ENCODE data around the gene VEZF1. TPM values are rescaled to one million over a fixed set of nuclear protein-coding genes. Genes with fewer than 3 reads are reported as not detected.
"Not testable (repeated sequence)": the region's sequence is repeated elsewhere in the genome, so short reads cannot be mapped to it uniquely, and the experiment has no call there.

The VEZF1 gene
- total RNA-seq, 4 donors from 2014 or later: 44.0 to 65.1 (median 50.1) TPM

GRCh38 chr17:57963149-57963511, 24.9 kb downstream of the VEZF1 start:
- H3K27ac ChIP-seq: no peak overlapping the region
- intact Hi-C loops (cut with DNase I; ENCODE audit: low total_unique reads): no loop called here
- no peak for DNase-seq
- 92 to 96% methylated on average over 6 of the region's 6 CpGs for WGBS, 2 donors (ENCODE audit: low coverage in 1 of 2)
- no peaks in the 10 kb centered on the region for H3K9me3 ChIP-seq
- no peaks in the 10 kb centered on the region for H3K36me3 ChIP-seq
- H3K4me3 ChIP-seq: no peak overlapping the region
- in situ Hi-C loops (cut with MboI; ENCODE audit: low pct_ligation_motif_present in 1 of 4, low pct_unique_long_range_greater_than_20kb in 1 of 4, low sequenced_read_pairs in 3 of 4): no loop called here
- H3K27me3 ChIP-seq: no peaks in the 10 kb centered on the region
- no peaks in the 10 kb centered on the region for H3K4me1 ChIP-seq
- TF ChIP-seq POLR2AphosphoS5 (IDR thresholded peaks at IDR 0.05) (no peak), POLR2A (IDR thresholded peaks at IDR 0.05) (no peak), EP300 (IDR thresholded peaks at IDR 0.05; ENCODE audit: low read depth) (no peak), CTCF (IDR thresholded peaks at IDR 0.05) (no peak)

DNA sequence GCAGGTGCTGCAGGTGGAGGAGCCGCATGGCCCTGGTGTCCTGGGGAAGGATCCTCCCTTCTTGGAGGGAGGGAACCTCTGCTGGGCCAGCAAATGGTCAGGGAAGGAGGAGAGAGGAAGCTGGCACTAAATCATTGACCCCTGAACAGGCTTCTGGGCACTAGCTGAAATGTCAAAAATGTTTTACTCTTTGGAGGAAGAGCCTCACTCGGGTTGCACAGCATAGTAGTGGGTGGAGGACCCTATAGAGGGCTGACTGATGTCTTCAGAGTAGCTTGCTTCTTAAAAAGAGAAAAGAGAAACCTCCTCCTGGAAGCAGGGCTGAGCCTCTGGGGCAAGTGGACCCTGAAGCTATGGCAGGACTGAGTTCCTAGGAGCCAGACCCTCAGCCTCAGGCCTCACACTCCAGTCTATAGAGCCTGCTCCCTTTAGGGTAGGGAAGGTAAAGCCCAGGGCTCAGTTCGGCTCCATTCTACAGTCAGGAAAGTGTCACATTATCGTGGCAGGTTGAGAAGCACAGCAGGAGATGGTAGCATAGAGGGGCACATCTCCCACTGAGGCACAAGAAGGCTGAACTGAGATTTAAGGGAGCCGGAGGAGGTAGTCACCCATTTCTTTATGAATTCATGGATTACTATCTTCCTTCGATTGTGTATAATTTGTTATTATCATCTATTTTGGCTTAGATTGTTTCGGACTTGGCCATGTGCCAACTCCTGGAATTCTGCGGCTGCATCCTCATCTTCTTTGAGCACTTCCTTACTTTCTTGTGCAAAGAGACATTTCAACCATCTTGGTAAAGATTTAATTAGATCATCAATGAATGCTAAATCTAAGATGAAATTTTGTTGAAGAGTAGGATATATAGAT, 25.5 kb downstream of the VEZF1 start:
- H3K36me3 ChIP-seq: no peaks in the 10 kb centered on the region
- no peak for DNase-seq
- 80 to 83% methylated on average over 4 to 8 of the region's 8 CpGs for WGBS, 2 donors (ENCODE audit: low coverage in 1 of 2)
- H3K27me3 ChIP-seq: no peaks in the 10 kb centered on the region
- no peaks in the 10 kb centered on the region for H3K4me1 ChIP-seq
- intact Hi-C loops (cut with DNase I; ENCODE audit: low total_unique reads) (no loop called here), in situ Hi-C loops (cut with MboI; ENCODE audit: low pct_ligation_motif_present in 1 of 4, low pct_unique_long_range_greater_than_20kb in 1 of 4, low sequenced_read_pairs in 3 of 4) (no loop called here)
- H3K9me3 ChIP-seq: no peaks in the 10 kb centered on the region
- no peak overlapping the region for H3K27ac ChIP-seq
- TF ChIP-seq POLR2AphosphoS5 (IDR thresholded peaks at IDR 0.05) (no peak), POLR2A (IDR thresholded peaks at IDR 0.05) (no peak), CTCF (IDR thresholded peaks at IDR 0.05) (no peak), EP300 (IDR thresholded peaks at IDR 0.05; ENCODE audit: low read depth) (no peak)
- no peak overlapping the region for H3K4me3 ChIP-seq

DNA sequence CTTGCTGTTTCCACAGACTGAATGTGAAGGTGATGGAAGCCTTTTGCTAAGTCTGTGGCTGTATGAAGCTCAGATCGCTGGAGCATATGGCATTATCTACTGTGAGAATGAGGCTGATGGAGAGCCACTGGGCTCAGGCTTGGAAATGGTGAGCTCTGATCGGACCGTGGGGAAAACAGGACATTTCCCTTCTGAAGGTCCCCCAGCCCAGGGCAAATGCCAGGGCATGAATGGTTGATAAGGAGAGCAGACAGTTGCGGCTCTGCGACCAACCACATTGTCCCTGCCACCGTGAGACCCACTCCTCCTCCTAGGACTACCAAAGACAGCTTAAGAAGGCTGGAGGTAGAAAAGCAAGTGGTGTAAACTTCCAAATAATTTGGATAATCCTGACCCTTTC, 28.1 kb downstream of the VEZF1 start:
- WGBS, 2 donors (ENCODE audit: low coverage in 1 of 2): 93 to 94% methylated on average over 3 to 6 of the region's 6 CpGs
- Histone ChIP-seq H3K27me3 (no peaks in the 10 kb centered on the region), H3K27ac (no peak overlapping the region), H3K4me1 (peaks cover 9 to 13% (median 12%) of the 10 kb centered on the region in 4 donors), H3K4me3 (no peak overlapping the region), H3K9me3 (no peaks in the 10 kb centered on the region), H3K36me3 (no peaks in the 10 kb centered on the region)
- TF ChIP-seq POLR2A (IDR thresholded peaks at IDR 0.05) (no peak), CTCF (IDR thresholded peaks at IDR 0.05) (no peak), POLR2AphosphoS5 (IDR thresholded peaks at IDR 0.05) (no peak), EP300 (IDR thresholded peaks at IDR 0.05; ENCODE audit: low read depth) (no peak)
- DNase-seq: no peak
- in situ Hi-C loops (cut with MboI; ENCODE audit: low pct_ligation_motif_present in 1 of 4, low pct_unique_long_range_greater_than_20kb in 1 of 4, low sequenced_read_pairs in 3 of 4): no loop called here
- intact Hi-C loops (cut with DNase I; ENCODE audit: low total_unique reads): no loop called here

DNA sequence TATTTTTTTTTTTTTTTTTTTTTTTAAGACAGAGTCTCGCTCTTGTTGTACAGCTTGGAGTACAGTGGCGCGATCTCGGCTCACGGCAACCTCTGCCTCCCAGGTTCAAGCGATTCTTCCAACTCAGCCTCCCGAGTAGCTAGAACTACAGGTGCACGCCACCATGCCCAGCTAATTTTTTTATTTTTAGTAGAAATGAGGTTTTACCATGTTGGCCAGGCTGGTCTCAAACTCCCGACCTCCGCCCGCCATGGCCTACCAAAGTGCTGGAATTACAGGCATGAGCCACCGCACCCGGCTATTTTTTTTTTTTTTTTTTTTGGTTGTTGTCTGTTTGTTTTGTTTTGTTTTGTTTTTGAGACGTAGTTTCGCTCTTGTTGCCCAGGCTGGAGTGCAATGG, 29.7 kb downstream of the VEZF1 start:
- H3K27ac ChIP-seq; DNase-seq; H3K9me3 ChIP-seq; H3K36me3 ChIP-seq; intact Hi-C loops (cut with DNase I; ENCODE audit: low total_unique reads); H3K27me3 ChIP-seq; H3K4me3 ChIP-seq; in situ Hi-C loops (cut with MboI; ENCODE audit: low pct_ligation_motif_present in 1 of 4, low pct_unique_long_range_greater_than_20kb in 1 of 4, low sequenced_read_pairs in 3 of 4): not testable (repeated sequence)
- WGBS, 2 donors (ENCODE audit: low coverage in 1 of 2): 95 to 96% methylated on average over 11 to 15 of the region's 15 CpGs
- peaks cover 9 to 27% (median 19%) of the 10 kb centered on the region in 4 donors for H3K4me1 ChIP-seq

All from transverse colon (tissue), 4 donors.